ENCODE results near the gene TCN1.

DNA sequence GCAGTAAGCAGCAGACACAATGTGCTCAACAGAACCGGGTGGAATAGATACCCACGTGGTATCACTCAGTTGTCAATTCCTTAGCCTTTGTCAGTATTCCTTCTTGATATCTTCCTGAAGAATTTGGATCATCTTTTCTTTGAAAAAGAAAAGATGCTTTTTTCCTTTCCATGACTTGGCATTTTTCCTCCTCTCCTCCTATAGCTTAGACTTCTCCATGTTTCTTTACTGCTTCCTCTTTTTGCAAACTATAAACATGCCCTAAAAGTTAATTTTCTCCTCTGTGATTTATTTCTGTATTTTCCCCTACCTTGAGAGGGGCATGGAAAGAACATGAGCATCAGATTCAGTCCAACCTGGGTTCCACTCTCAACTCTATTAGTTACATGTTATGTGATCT is 32.7 kb downstream of the TCN1 start:
- TF ChIP-seq, protein P1, sequence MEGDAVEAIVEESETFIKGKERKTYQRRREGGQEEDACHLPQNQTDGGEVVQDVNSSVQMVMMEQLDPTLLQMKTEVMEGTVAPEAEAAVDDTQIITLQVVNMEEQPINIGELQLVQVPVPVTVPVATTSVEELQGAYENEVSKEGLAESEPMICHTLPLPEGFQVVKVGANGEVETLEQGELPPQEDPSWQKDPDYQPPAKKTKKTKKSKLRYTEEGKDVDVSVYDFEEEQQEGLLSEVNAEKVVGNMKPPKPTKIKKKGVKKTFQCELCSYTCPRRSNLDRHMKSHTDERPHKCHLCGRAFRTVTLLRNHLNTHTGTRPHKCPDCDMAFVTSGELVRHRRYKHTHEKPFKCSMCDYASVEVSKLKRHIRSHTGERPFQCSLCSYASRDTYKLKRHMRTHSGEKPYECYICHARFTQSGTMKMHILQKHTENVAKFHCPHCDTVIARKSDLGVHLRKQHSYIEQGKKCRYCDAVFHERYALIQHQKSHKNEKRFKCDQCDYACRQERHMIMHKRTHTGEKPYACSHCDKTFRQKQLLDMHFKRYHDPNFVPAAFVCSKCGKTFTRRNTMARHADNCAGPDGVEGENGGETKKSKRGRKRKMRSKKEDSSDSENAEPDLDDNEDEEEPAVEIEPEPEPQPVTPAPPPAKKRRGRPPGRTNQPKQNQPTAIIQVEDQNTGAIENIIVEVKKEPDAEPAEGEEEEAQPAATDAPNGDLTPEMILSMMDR (IDR thresholded peaks at IDR 0.05), result no peak
- no peak for TF ChIP-seq POLR2A (IDR thresholded peaks at IDR 0.05)

Data from upper lobe of left lung (tissue), 4 donors.